Left lung (tissue), 10 donors: Measurements from ENCODE around the gene ANKS6. TPM values are rescaled to one million over a fixed set of nuclear protein-coding genes. Genes with fewer than 3 reads are reported as not detected.

Source experiments
- ATAC-seq: fragments of 200-7000 bp; cut with Tn5 transposase; one replicate; pipeline ENCODE4 v1.9.1; 2020; ENCODE audit warnings: moderate library complexity
- DNase-seq, 4 donors: peaks; one replicate each; pipeline ENCODE4 v3.0.0-alpha.2; 2013 to 2020
- H3K27ac ChIP-seq, 2 donors: fragments of 200-600 bp; sonication (generic) in 1 of 2; one replicate each; pipeline versions ENCODE4 v1.5.0 to v1.8.0; 2020 to 2021
- H3K27me3 ChIP-seq, 2 donors: fragments of 200-600 bp; sonication (generic) in 1 of 2; one replicate each; pipeline versions ENCODE4 v1.5.0 to v1.8.0; 2020 to 2021
- H3K36me3 ChIP-seq, 2 donors: fragments of 200-600 bp; sonication (generic) in 1 of 2; one replicate each; pipeline versions ENCODE4 v1.5.0 to v1.8.0; 2020 to 2021
- H3K4me1 ChIP-seq, 2 donors: fragments of 200-600 bp; one replicate each; pipeline ENCODE4 v1.8.0; 2021
- H3K4me3 ChIP-seq, 2 donors: fragments of 200-600 bp; sonication (generic) in 1 of 2; one replicate each; pipeline versions ENCODE4 v1.5.0 to v1.8.0; 2020 to 2021; ENCODE audit warnings: mild to moderate bottlenecking in 1 of 2
- H3K9me3 ChIP-seq, 2 donors: fragments of 200-600 bp; sonication (generic) in 1 of 2; one replicate each; pipeline versions ENCODE4 v1.5.0 to v1.8.0; 2020 to 2021
- intact Hi-C, 2 donors: fragments of 100-400 bp; cut with DNase I; formaldehyde crosslinking; loops; one replicate each; pipeline versions ENCODE4 v1.11.2 to v1.14.2; 2022
- polyA plus RNA-seq, 6 donors: library from polyadenylated mRNA; unstranded; fragments of 120-200 nt; gene quantifications; one replicate each; pipeline ENCODE4 v1.2.1, GENCODE V29; 2013; ENCODE audit not compliant: insufficient read length in 6 of 6
- total RNA-seq, 2 donors: library from RNA; stranded (reverse); fragmentation: NEBNext Ultra II Directional; extraction: Animal tissue kit (Norgen Biotek cat#: 25700); gene quantifications; one replicate each; pipeline ENCODE4 v1.2.1, GENCODE V29; 2021
- TF ChIP-seq, protein P1 (sequence below), 2 donors: fragments of 200-600 bp; sonication (generic) in 1 of 2; IDR thresholded peaks; one replicate each; pipeline versions ENCODE4 v1.5.0 to v1.8.0; 2021; ENCODE audit warnings: antibody characterized with exemption in 2 of 2
- donor health status: DM: no; HTN: yes; CAD: no.
- donor health status: DM: no; HTN: no; CAD: no.

ANKS6 gene
- total and polyA plus RNA-seq, 8 donors: 21.7 to 31.6 (median 25.0) TPM

GRCh38 chr9:98760231-98760630 is 36.1 kb downstream of the ANKS6 start:
- Histone ChIP-seq H3K27me3 (no peaks in the 10 kb centered on the region), H3K36me3 (peaks cover 0 to 16% of the 10 kb centered on the region in 2 donors), H3K4me1 (no peaks in the 10 kb centered on the region), H3K9me3 (peaks cover 0 to 8% of the 10 kb centered on the region in 2 donors), H3K27ac (no peak overlapping the region), H3K4me3 (no peak overlapping the region)
- intact Hi-C loops: no loop called here
- TF ChIP-seq, protein P1, sequence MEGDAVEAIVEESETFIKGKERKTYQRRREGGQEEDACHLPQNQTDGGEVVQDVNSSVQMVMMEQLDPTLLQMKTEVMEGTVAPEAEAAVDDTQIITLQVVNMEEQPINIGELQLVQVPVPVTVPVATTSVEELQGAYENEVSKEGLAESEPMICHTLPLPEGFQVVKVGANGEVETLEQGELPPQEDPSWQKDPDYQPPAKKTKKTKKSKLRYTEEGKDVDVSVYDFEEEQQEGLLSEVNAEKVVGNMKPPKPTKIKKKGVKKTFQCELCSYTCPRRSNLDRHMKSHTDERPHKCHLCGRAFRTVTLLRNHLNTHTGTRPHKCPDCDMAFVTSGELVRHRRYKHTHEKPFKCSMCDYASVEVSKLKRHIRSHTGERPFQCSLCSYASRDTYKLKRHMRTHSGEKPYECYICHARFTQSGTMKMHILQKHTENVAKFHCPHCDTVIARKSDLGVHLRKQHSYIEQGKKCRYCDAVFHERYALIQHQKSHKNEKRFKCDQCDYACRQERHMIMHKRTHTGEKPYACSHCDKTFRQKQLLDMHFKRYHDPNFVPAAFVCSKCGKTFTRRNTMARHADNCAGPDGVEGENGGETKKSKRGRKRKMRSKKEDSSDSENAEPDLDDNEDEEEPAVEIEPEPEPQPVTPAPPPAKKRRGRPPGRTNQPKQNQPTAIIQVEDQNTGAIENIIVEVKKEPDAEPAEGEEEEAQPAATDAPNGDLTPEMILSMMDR (IDR thresholded peaks at IDR 0.05): no peak
- DNase-seq (no peak), ATAC-seq (no peak)

DNA sequence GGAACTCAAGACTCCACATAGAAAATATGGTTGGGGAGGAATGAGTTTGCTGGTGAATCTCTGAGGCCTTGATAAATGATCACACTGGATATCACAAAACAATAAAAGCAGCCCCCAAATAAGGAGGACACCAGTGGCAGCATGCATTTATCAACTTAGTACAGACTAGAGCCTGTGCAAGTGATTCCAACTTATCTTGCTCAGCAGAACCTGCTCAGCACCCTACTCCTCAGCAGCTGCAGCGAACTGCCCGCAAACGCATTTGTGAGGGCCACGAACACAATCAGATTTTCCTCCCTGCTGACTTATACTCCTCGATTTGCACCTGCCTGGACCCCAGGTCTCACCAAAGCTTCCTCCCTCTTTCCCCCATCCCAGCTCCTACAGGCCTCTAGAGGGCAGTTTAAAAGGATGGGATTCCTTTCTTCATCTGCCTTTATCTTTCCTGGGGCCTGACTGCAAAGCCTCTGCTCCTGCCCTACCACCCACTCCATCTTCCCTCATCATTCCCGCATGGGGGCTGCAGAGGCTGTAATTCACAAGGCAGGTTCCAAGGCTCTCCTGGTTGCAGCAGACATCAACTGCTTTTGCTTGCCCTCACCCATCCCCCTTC is 41.2 kb downstream of the ANKS6 start:
- intact Hi-C loops: no loop called here
- Histone ChIP-seq H3K4me1 (peaks cover 0 to 4% of the 10 kb centered on the region in 2 donors), H3K9me3 (peaks cover 0 to 2% of the 10 kb centered on the region in 2 donors), H3K4me3 (no peak overlapping the region), H3K27ac (no peak overlapping the region), H3K27me3 (no peaks in the 10 kb centered on the region), H3K36me3 (peaks cover 0 to 37% of the 10 kb centered on the region in 2 donors)
- ATAC-seq (no peak), DNase-seq (no peak)
- TF ChIP-seq, protein P1 (IDR thresholded peaks at IDR 0.05): no peak

GRCh38 chr9:98751210-98751609 is 45.1 kb downstream of the ANKS6 start:
- no peak for ATAC-seq

GRCh38 chr9:98750364-98751060 is 45.8 kb downstream of the ANKS6 start:
- intact Hi-C loops: no loop called here

More at GRCh38 chr9:98751210-98751609, 45.1 kb downstream of the ANKS6 start:
- TF ChIP-seq, protein P1 (IDR thresholded peaks at IDR 0.05): no peak
- H3K36me3 ChIP-seq: peaks cover 0 to 57% of the 10 kb centered on the region in 2 donors
- intact Hi-C loops: no loop called here
- H3K4me1 ChIP-seq: peaks cover 0 to 4% of the 10 kb centered on the region in 2 donors
- no peaks in the 10 kb centered on the region for H3K9me3 ChIP-seq
- DNase-seq: no peak
- H3K4me3 ChIP-seq: no peak overlapping the region
- H3K27me3 ChIP-seq: no peaks in the 10 kb centered on the region
- H3K27ac ChIP-seq: no peak overlapping the region

DNA sequence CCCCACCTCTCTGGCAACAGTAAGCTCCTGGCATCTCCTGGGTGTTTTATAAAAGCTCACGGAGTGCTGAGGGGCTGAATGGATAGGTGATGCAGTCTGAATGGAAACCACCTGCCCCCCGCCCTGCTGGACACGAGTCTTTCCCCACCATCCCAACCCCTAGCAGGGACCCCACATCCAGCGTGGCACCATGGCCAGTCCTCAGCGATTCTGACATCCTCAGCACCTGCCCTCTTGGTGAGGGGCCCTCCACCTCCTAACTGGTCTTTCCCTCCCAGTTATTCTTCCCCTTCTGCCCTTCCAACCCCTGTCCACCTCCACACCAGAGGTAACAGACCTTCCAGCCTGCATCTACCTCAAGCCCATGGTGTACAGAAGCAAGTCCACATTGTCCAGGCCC is 48.9 kb downstream of the ANKS6 start:
- TF ChIP-seq, protein P1 (IDR thresholded peaks at IDR 0.05): no peak
- Histone ChIP-seq H3K9me3 (no peaks in the 10 kb centered on the region), H3K36me3 (peaks cover 0 to 54% of the 10 kb centered on the region in 2 donors), H3K4me3 (no peak overlapping the region), H3K27me3 (no peaks in the 10 kb centered on the region), H3K27ac (no peak overlapping the region), H3K4me1 (peaks cover 0 to 4% of the 10 kb centered on the region in 2 donors)
- no peak for ATAC-seq
- intact Hi-C loops: no loop called here
- DNase-seq: no peak

More at GRCh38 chr9:98750364-98751060, 45.8 kb downstream of the ANKS6 start:
- H3K4me1 ChIP-seq: peaks cover 0 to 4% of the 10 kb centered on the region in 2 donors
- TF ChIP-seq, protein P1 (IDR thresholded peaks at IDR 0.05): no peak
- H3K4me3 ChIP-seq: no peak overlapping the region
- H3K27me3 ChIP-seq: no peaks in the 10 kb centered on the region
- ATAC-seq: no peak
- H3K27ac ChIP-seq: no peak overlapping the region
- H3K36me3 ChIP-seq: peaks cover 0 to 55% of the 10 kb centered on the region in 2 donors
- no peak for DNase-seq
- no peaks in the 10 kb centered on the region for H3K9me3 ChIP-seq
